GM21529 (cell line): ENCODE measurements around the gene THSD7B.
"Not testable (repeated sequence)": the region's sequence is repeated elsewhere in the genome, so short reads cannot be mapped to it uniquely, and the experiment has no call there.

ENCODE experiments used
- ATAC-seq: cut with Tn5 transposase; IDR thresholded peaks from one replicate; pipeline ENCODE4 v1.9.1; 2021; ENCODE audit not compliant: unreplicated experiment

The THSD7B gene

GRCh38 chr2:136935119-136935518 lies 169.8 kb downstream of the THSD7B start:
- ATAC-seq: no peak

DNA sequence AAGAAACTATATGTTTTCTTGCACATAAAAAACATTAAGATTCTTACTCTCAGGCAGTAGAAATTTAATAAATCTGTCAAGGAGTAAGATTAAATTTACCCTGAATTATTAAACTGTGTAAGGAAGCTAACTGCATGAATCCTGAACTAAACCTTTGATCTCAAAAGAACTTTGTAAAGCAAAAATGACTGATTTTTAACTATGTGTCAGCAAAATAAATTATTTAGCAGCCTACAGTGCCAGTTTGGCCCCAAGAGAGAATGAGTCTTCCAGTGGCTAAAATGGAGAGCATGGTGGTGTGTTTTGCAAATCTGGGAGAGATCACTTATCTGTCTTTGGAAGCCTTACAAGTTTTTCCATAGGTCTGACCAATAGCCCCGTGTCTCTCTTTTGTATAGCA lies 190.7 kb downstream of the THSD7B start:
- ATAC-seq: no peak

DNA sequence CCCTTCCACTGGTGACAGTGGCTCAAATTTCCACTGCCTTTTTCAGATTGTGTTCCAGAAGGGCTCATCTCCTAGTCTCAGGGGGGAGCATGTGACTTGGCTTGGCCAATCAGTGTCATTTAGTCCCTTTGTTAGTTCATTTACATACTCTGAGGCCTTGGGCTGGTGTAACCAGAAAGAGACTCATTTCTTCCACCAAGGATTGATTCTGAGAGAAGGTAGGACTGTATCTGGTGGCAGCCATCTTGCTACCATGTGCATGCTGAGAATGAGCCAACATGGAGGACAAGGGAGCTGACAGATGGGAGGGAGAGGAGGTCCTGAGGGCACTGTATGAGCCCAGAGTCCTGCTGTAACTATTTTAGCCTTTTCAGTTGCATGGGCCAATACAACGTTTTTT lies 191.7 kb downstream of the THSD7B start:
- no peak for ATAC-seq

DNA sequence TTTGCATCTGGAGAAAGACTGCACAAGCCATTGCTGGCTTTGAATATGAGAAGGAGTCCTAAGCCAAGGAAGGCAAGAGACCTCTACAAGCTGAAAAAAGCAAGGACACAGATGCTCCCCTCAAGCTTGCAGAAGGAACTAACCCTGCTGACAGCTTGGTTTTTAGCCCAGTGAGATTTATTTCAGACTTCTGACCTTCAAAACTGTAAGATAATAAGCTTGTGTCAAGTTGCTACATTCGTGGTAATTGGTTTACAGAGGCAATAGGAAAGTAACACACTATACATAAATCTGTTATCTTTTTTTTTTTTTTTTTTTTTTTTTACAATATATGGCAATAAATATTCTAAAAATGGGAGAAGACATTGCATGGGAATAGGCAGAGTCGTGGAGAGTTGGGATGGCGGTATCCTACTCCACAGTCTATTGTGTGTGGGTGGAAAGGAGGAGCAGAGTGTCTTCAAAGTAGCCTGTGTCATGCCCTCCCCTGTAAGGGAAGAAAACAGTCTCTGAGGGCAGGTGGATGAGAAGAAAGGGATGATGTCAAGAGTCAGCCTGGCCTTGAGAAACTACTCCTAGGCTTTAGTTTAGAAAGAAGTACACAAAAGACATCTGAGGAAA lies 196.9 kb downstream of the THSD7B start:
- no peak for ATAC-seq

GRCh38 chr2:136966485-136966884 lies 201.1 kb downstream of the THSD7B start:
- ATAC-seq: no peak

DNA sequence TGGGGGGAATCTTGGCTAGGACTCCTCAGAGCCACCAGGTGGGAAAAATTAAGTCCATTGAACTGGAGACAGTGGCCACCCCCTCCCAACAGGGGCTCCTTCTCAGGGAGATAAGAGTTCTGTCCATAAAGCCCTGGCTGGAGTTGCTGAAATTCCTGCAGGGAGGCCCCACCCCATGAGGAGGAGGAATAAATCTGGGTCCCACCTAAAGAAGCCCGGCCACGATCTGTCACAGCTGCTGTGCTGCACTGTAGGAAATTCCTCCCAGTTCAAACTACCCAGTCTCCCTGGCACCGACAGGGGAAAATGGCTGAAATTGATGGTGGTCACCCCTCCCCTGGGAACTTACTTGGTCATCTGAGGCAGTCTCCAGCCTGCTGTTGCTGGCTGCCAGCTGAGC lies 215.0 kb downstream of the THSD7B start:
- ATAC-seq: no peak

DNA sequence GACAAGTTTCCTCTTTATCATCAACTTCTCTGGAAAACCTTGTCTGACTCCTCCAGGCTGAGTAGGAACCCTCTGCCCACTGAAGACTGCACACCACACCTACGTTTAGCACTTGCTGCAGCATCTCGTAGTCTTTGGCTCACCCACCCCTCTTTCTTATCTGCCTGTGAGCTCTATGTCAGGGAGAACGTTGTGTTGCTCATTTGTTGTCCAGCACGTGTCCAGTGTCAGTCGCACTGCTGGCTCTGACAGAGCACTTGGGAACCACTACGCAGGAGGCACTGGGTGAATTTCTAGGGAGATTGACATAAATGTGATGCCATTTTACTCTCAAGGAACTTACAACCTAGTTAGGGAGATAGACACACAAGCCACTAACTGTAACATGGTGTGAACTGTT lies 216.3 kb downstream of the THSD7B start:
- ATAC-seq: not testable (repeated sequence)

DNA sequence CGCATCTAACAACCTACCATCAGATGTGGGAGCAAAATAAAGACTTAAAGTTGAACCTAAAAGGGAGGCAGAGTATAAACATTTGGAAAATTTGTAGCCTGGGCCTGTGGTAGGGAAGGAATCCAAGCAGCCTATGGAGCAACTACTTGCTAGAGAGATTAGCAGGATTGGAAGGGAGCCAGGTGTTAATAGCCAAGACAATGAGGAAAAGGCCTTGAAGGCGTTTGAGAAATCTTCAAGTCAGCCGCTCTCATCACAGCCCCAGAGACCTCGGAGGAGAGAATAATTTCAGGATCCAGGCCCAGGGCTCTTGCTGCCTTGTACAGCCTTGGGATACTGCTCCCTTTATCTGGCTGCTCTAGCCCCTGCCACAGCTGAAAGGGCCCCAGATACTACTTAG lies 219.7 kb downstream of the THSD7B start:
- ATAC-seq: no peak

GRCh38 chr2:136986605-136987221 lies 221.4 kb downstream of the THSD7B start:
- ATAC-seq: no peak

GRCh38 chr2:136990316-136990715 lies 225.0 kb downstream of the THSD7B start:
- ATAC-seq: no peak

- no peak for ATAC-seq
These were observed 229.4 kb downstream of the THSD7B start for GRCh38 chr2:136994793-136995192.

GRCh38 chr2:136997557-136997956 lies 232.2 kb downstream of the THSD7B start:
- ATAC-seq: no peak

- no peak for ATAC-seq
These were observed 235.5 kb downstream of the THSD7B start for GRCh38 chr2:137000811-137001210.

DNA sequence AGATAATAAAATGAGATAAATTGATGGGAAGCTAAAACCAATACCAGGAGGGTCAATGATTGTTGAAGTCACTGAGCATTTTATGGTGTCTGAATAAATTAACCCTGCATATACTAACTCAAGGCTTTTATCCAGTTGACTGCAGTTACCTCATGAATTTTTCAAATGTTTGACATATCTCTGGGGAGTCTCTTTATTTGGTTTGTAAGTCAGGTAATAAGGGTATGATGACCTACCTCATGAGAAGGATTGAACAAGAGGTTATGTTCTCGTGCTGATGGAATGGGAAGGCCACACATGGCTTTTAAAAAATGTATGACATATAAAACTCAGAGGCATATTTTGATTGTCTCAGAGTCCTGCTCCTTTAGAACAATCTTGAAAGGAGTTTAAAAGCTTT lies 237.6 kb downstream of the THSD7B start:
- no peak for ATAC-seq

DNA sequence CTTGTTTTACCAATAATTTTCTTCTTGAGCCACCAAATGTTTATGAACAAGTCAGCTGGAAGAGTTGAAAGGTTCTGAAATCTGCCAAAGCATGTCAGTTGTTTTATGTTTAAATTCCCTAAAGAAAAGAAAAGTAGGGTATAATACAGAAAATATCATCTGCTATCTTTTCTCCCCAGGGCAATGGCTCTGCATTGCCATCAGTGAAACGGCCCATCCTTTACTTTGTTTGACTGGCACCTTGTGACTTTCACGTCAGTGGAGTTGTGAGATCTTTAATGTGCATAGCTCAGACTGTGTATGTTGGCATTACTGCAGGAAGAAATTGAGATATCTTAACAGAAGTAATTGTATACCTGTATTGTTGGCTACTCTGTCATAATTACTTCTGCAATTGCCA lies 239.9 kb downstream of the THSD7B start:
- no peak for ATAC-seq

DNA sequence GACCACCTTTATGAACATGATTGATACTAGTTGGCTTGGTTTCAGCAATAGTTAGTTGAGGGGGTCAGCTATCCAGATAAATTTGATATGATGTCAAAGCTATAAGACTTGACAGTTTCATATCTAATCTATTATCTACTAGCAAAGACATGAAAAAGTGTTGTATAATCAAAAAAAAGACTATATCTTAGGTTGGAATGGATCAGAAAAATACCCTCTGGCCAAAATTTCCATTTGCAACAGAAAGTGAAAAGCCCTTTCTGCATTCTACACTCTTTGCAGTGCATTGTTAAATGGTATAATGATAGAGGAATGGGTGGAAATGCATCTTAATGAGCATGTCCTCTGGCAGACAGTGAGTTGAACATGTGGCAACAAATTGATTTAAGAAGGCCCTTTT lies 242.6 kb downstream of the THSD7B start:
- ATAC-seq: no peak

- ATAC-seq: no peak
These were observed 244.6 kb downstream of the THSD7B start for GRCh38 chr2:137009953-137010352.

GRCh38 chr2:137020452-137021196 lies 255.3 kb downstream of the THSD7B start:
- ATAC-seq: no peak

- no peak for ATAC-seq
These were observed 256.4 kb downstream of the THSD7B start for GRCh38 chr2:137021763-137022162.

DNA sequence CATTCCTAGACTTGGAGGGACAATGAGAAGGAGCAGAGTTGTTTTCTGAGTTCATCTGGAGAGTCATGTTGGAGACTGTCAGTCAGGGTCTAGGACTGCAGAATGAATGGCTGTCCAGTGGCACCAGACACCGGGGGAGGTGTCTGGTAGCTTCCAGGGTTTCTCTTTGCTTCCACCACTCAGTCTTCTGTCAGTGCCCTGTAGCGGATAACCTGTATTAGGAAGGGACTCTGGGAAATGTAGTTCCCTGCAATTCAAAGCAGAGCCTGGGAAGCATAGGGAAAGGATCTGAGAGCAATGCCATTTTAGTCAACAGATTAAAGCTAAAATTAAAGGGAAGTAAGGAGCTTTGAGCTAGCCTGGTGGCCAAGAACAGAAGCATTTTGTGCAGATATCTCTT lies 257.9 kb downstream of the THSD7B start:
- no peak for ATAC-seq

- ATAC-seq: no peak
These were observed 266.4 kb downstream of the THSD7B start for GRCh38 chr2:137031731-137032130.

GRCh38 chr2:137036619-137037018 lies 271.3 kb downstream of the THSD7B start:
- ATAC-seq: no peak
